Omental fat pad (tissue), 4 donors: ENCODE measurements around the gene PHLDB1. TPM values are rescaled to one million over a fixed set of nuclear protein-coding genes. Genes with fewer than 3 reads are reported as not detected.

Source experiments
- ATAC-seq: fragments of 150-250 bp; one replicate; pipeline ENCODE4 v1.9.1; 2016; ENCODE audit warnings: mild to moderate bottlenecking, moderate library complexity; ENCODE audit not compliant: low FRiP score
- DNase-seq: peaks from one replicate; pipeline ENCODE4 v3.0.0-alpha.2; 2019; ENCODE audit warnings: low spot score
- total RNA-seq, 4 donors: library from RNA; depleted of rRNA; stranded (reverse); fragments of >200 nt; gene quantifications; one replicate each; pipeline ENCODE4 v1.1.0, GENCODE V29; 2016
- TF ChIP-seq, protein P1 (sequence below), 3 donors: fragments of 450-650 bp; IDR thresholded peaks; one replicate each; pipeline ENCODE4 v1.5.1; 2016 to 2017; ENCODE audit warnings: antibody characterized with exemption in 3 of 3, mild to moderate bottlenecking in 3 of 3, moderate library complexity in 2 of 3

The PHLDB1 gene
- total RNA-seq, 4 donors from 2014 or later: 163 to 363 (median 245) TPM

GRCh38 chr11:118657238-118657637 lies 49.8 kb downstream of the PHLDB1 start:
- DNase-seq (no peak), ATAC-seq (no peak)
- TF ChIP-seq, protein P1, sequence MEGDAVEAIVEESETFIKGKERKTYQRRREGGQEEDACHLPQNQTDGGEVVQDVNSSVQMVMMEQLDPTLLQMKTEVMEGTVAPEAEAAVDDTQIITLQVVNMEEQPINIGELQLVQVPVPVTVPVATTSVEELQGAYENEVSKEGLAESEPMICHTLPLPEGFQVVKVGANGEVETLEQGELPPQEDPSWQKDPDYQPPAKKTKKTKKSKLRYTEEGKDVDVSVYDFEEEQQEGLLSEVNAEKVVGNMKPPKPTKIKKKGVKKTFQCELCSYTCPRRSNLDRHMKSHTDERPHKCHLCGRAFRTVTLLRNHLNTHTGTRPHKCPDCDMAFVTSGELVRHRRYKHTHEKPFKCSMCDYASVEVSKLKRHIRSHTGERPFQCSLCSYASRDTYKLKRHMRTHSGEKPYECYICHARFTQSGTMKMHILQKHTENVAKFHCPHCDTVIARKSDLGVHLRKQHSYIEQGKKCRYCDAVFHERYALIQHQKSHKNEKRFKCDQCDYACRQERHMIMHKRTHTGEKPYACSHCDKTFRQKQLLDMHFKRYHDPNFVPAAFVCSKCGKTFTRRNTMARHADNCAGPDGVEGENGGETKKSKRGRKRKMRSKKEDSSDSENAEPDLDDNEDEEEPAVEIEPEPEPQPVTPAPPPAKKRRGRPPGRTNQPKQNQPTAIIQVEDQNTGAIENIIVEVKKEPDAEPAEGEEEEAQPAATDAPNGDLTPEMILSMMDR (IDR thresholded peaks at IDR 0.05): no peak

- ATAC-seq: no peak
- DNase-seq: no peak
- TF ChIP-seq, protein P1 (IDR thresholded peaks at IDR 0.05): no peak
Observed at GRCh38 chr11:118657709-118658428, 50.5 kb downstream of the PHLDB1 start.

- DNase-seq (no peak), ATAC-seq (no peak)
- TF ChIP-seq, protein P1 (IDR thresholded peaks at IDR 0.05): no peak
Observed at GRCh38 chr11:118658429-118659313, 51.3 kb downstream of the PHLDB1 start.

DNA sequence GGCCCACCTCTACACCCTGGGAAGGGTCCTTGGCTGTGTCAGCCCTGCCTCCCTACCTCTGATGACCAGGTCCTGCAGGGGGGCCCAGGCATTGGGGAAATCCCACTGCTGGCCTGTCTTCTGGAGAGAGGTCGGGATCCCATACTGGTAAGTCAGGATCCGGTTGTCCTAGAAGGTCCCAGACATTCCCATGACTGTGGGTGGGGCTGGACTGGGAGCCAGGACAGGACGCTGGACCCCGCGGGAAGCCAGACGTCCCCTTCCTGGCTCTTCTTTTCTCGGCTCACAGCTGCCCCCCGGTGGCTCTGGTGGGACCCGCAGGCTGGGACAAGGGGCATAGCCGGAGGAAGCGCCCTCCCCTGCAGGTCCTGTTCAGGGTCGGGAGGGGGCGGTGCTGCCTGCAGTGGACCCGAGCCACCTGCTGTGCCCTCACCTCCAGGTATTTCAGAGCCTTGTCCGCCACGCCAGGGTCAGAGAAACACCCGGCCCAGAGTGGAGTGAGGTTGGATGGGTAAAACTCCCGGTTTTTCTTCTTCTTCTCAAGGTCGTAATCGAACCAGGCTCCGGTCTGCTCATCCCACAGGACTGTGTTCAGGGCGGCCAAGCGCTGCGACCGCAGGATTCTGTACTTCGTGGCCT lies 52.0 kb downstream of the PHLDB1 start:
- peak; percentile 97 for DNase-seq
- peak; percentile 80 for ATAC-seq
- TF ChIP-seq, protein P1 (IDR thresholded peaks at IDR 0.05): peak in 1 of 3 donors; percentile 96

GRCh38 chr11:118659953-118660680 lies 52.7 kb downstream of the PHLDB1 start:
- TF ChIP-seq, protein P1 (IDR thresholded peaks at IDR 0.05): no peak
- ATAC-seq: no peak
- DNase-seq: no peak

DNA sequence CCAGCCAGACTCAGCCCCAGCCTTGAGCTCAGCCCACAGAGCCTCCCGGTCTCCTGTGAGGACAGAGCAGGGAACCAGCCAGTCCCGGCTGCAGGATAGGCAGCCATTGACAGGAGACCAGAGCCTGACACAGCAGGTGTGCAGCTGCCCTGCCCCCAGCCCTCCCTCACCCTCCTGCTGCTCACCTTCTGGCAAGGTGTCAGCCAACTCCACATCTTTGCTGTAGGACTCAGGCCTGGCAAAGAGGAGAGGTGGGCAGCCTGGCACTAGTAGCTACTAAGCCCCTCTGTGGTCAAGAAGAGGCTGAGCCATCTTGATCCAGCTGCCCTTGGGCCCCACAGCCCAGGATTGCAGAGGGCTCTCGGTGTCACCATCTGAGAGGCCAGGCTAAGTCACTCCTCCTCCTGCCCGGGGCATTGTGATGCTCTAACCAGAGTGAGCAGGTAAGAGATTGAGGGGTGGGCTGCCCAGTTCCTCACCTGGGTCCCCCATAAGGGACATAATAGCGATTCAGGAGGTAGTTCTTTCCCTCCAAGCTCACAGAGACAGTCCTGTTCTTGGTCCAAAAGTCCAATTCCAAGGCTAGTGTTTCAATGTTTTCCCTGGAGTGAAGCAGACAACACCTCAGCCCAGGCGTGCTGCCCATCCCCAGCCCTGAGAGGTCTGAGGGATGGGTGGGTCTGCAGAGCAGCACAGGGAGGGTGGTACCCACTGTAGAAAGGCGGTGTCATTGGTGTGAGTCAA lies 53.4 kb downstream of the PHLDB1 start:
- TF ChIP-seq, protein P1 (IDR thresholded peaks at IDR 0.05): no peak
- ATAC-seq (no peak), DNase-seq (no peak)
